ENCODE results near the gene KNCN. TPM values are rescaled to one million over a fixed set of nuclear protein-coding genes. Genes with fewer than 3 reads are reported as not detected.

KNCN gene
- total RNA-seq, 1 experiment from 2014 or later = not detected

DNA sequence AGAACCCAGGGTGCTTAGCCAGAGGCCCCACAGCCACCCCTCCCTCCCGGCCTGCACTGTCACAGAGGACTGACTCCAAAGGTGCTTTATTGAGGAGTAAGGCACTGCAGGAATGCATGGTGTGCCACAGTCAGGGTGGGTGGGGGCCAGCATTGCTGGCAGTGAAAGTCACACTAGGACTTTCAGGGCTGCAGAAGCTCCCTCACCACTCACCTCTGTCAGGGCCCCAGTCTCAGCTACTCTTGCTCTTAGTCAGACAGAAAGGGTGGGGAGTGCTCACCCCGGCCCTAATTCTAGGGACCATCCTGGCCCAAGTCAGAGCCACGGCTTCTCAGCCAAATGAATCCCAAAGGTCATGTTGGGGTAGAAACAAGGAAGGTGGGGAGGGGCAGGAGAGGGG lies 19.4 kb downstream of the KNCN start:
- Histone ChIP-seq H2BK12ac (ENCODE audit: insufficient read length, low read depth, low read length) (no peak overlapping the region), H3K27ac (ENCODE audit: insufficient read length, low read depth, low read length) (no peak overlapping the region), H3K79me1 (ENCODE audit: insufficient read depth, low read depth, low read length, poor library complexity, severe bottlenecking) (no peaks in the 10 kb centered on the region), H2BK15ac (ENCODE audit: low read depth, low read length) (no peak overlapping the region), H3K56ac (ENCODE audit: insufficient read length, low read depth, low read length) (no peak overlapping the region), H3K9me3 (ENCODE audit: control insufficient read depth, low read depth, low read length) (no peaks in the 10 kb centered on the region), H4K20me1 (ENCODE audit: control insufficient read depth, insufficient read depth, insufficient read length) (no peaks in the 10 kb centered on the region), H3K4ac (ENCODE audit: low read depth, low read length) (no peak overlapping the region), H3K23me2 (ENCODE audit: insufficient read length, low read depth, low read length, poor library complexity, severe bottlenecking) (peaks cover 3% of the 10 kb centered on the region), H4K91ac (ENCODE audit: insufficient read length, low read depth, low read length) (no peak overlapping the region), H3K18ac (ENCODE audit: insufficient read length, low read depth, low read length) (no peak overlapping the region), H2BK5ac (ENCODE audit: insufficient read length, low read length) (no peak overlapping the region), H2BK20ac (ENCODE audit: low read depth, low read length, poor library complexity, severe bottlenecking) (no peak overlapping the region), H3K14ac (ENCODE audit: insufficient read depth, low read length) (no peak overlapping the region), H4K8ac (replicated peaks; ENCODE audit: insufficient read length, low read depth, low read length) (no peak overlapping the region), H3K27me3 (ENCODE audit: insufficient read depth, low read length) (peaks cover 35% of the 10 kb centered on the region), H2AK5ac (ENCODE audit: insufficient read length, low read length) (no peak overlapping the region), H3K9ac (ENCODE audit: extremely low read depth, insufficient read length, low read length) (no peak overlapping the region), H4K5ac (ENCODE audit: insufficient read length, low read depth, low read length) (no peak overlapping the region), H3K4me2 (ENCODE audit: insufficient read depth, insufficient read length, low read length) (no peak overlapping the region), H3T11ph (ENCODE audit: low read length) (no peak overlapping the region), H2AFZ (ENCODE audit: low read length) (no peak overlapping the region), H3K23ac (ENCODE audit: insufficient read length, low read depth, low read length) (no peak overlapping the region), H2BK120ac (ENCODE audit: low read depth, low read length, poor library complexity, severe bottlenecking) (no peak overlapping the region), H3K4me1 (ENCODE audit: insufficient read depth, low read length) (peaks cover 3% of the 10 kb centered on the region; the same call in 1 of the 2 replicates), H3K79me2 (ENCODE audit: insufficient read depth, low read length) (no peaks in the 10 kb centered on the region)
- H3K4me3 Mint-ChIP-seq = no peak overlapping the region; a peak in 1 of 5 replicates
- no peaks in the 10 kb centered on the region for H3K36me3 Mint-ChIP-seq (ENCODE audit: insufficient read depth in 1 of 3, low read depth in 3 of 3)
- no peak for DNase-seq
- peaks cover 0 to 2% of the 10 kb centered on the region in 2 experiments; a peak in 2 of 5 replicates for H3K9me3 Mint-ChIP-seq
- H3K27me3 Mint-ChIP-seq (ENCODE audit: low read depth) = peaks cover 94% of the 10 kb centered on the region
- no peak for TF ChIP-seq CTCF (conservative IDR thresholded peaks at IDR 0.05)
- H3K27ac Mint-ChIP-seq = no peak overlapping the region
- WGBS (ENCODE audit: extremely low coverage, insufficient read length, low lambda C conversion rate) = no CpG with 5 or more reads among the region's 3 CpGs
- H3K4me1 Mint-ChIP-seq = peaks cover 26 to 32% of the 10 kb centered on the region in 2 experiments
